PC-9 (cell line): ENCODE results near the gene HOXA5.

Experiments used
- CTCF ChIP-seq: fragments of 200-600 bp; sonication (generic); conservative IDR thresholded peaks from 2 replicates; pipeline ENCODE4 v1.6.1; 2017; ENCODE audit warnings: mixed run types, antibody characterized with exemption, mild to moderate bottlenecking, moderate library complexity
- EZH2 ChIP-seq: fragments of 200-600 bp; sonication (generic); IDR thresholded peaks from 2 replicates; pipeline ENCODE4 v1.8.0; 2017; ENCODE audit warnings: antibody characterized with exemption, low read depth

- no peak for TF ChIP-seq CTCF
- TF ChIP-seq EZH2, result no peak
Observed at GRCh38 chr7:27167916-27168264, 24.4 kb upstream of the HOXA5 start.
